Psoas muscle (tissue), 8 donors: ENCODE measurements around the gene RABEP2. TPM values are rescaled to one million over a fixed set of nuclear protein-coding genes. Genes with fewer than 3 reads are reported as not detected.

ENCODE experiments used
- ATAC-seq, 4 donors: fragments of 200-7000 bp; cut with Tn5 transposase; one replicate each; pipeline ENCODE4 v1.9.1; 2020; ENCODE audit warnings: moderate library complexity in 3 of 4, mild to moderate bottlenecking in 2 of 4
- DNase-seq, 2 donors: peaks; one replicate each; pipeline ENCODE4 v3.0.0-alpha.2; 2020
- H3K27ac ChIP-seq: fragments of 200-600 bp; one replicate; pipeline ENCODE4 v1.8.0; 2022
- H3K27me3 ChIP-seq, 3 donors: fragments of 200-600 bp in 1 of 3; one replicate each; pipeline versions ENCODE4 v1.6.1 to v1.8.0; 2013 to 2022; ENCODE audit warnings: low read length in 2 of 3, mild to moderate bottlenecking in 2 of 3, moderate library complexity in 1 of 3; ENCODE audit not compliant: insufficient read depth in 3 of 3
- H3K36me3 ChIP-seq, 2 donors: fragments of 200-600 bp in 1 of 2; one replicate each; pipeline versions ENCODE4 v1.6.1 to v1.8.0; 2013 to 2022; ENCODE audit warnings: low read depth in 1 of 2, mild to moderate bottlenecking in 1 of 2, moderate library complexity in 1 of 2; ENCODE audit not compliant: insufficient read depth in 1 of 2
- H3K4me1 ChIP-seq: fragments of 200-600 bp; one replicate; pipeline ENCODE4 v1.8.0; 2022
- H3K4me3 ChIP-seq: fragments of 200-600 bp; one replicate; pipeline ENCODE4 v1.8.0; 2022; ENCODE audit warnings: mild to moderate bottlenecking
- H3K9me3 ChIP-seq: fragments of 200-600 bp; one replicate; pipeline ENCODE4 v1.8.0; 2022
- WGBS, 3 donors: extraction: QIAGEN DNeasy Blood & Tissue Kit; methylation state at CpG; one replicate each; pipeline versions ENCODE4 v1.1.6 to v1.1.7; 2013; 5-methylcytosine and 5-hydroxymethylcytosine counted together
- intact Hi-C, 2 donors: fragments of 100-400 bp; cut with DNase I; formaldehyde crosslinking; loops; one replicate each; pipeline versions ENCODE4 v1.11.0 to v1.14.2; 2022
- polyA plus RNA-seq, 3 donors: library from polyadenylated mRNA; stranded (reverse); fragments of 200-250 nt; gene quantifications; one replicate each; pipeline ENCODE4 v1.2.3, GENCODE V29; 2013
- total RNA-seq, 4 donors: library from RNA; stranded (reverse); fragmentation: NEBNext Ultra II Directional in 2 of 4; extraction: Animal tissue kit (Norgen Biotek cat#: 25700) in 2 of 4; gene quantifications; one replicate each; pipeline versions ENCODE4 v1.2.1 to v1.2.4, GENCODE V29; 2021 to 2023
- TF ChIP-seq, protein P1 (sequence below): fragments of 200-600 bp; IDR thresholded peaks from one replicate; pipeline ENCODE4 v1.8.0; 2022; ENCODE audit warnings: antibody characterized with exemption
- donor health status: healthy with polysubstance abuse.
- donor health status: DM: no; HTN: no; CAD: no; lungs with moderate emphysema.
- donor health status: Bipolar disorder and iron deficiency.
- donor health status: healthy.
- donor health status: DM: yes; HTN: yes; CAD: no.
- donor health status: DM: no; HTN: no; CAD: no.
- donor health status: DM: no; HTN: no; CAD: no.
- donor health status: DM: yes; HTN: yes; CAD: no.

Gene RABEP2
- total and polyA plus RNA-seq, 7 donors: 3.1 to 22.8 (median 6.2) TPM

DNA sequence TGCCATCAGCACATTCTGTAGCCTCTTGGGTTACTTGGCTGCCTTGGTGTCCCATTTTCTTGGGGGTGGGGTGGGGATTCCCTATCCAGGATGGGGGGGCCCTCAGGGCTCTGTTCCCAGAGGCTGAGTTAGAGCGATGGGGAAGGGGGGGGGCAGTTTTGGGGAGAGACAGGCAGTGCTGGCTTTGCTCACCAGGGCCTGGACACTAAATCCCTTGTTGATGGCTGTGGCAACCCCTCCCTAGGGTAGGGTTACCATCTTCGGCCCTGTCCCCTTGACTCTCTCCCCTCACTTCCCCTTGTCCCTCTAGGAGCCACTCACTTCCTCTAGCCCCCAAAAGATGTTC, 47.4 kb downstream of the RABEP2 start:
- WGBS, 3 donors: 7 to 28% (median 14%) methylated on average over 1 to 2 of the region's 2 CpGs
- Histone ChIP-seq H3K4me3 (peak overlapping the region; percentile 83), H3K4me1 (peaks cover 35% of the 10 kb centered on the region), H3K9me3 (no peaks in the 10 kb centered on the region), H3K36me3 (peaks cover 0 to 21% of the 10 kb centered on the region in 2 donors), H3K27me3 (no peaks in the 10 kb centered on the region), H3K27ac (peak overlapping the region; percentile 88)
- ATAC-seq (peak in 2 of 4 donors; percentile 22 to 37), DNase-seq (peak in 1 of 2 donors; percentile 79)
- TF ChIP-seq, protein P1, sequence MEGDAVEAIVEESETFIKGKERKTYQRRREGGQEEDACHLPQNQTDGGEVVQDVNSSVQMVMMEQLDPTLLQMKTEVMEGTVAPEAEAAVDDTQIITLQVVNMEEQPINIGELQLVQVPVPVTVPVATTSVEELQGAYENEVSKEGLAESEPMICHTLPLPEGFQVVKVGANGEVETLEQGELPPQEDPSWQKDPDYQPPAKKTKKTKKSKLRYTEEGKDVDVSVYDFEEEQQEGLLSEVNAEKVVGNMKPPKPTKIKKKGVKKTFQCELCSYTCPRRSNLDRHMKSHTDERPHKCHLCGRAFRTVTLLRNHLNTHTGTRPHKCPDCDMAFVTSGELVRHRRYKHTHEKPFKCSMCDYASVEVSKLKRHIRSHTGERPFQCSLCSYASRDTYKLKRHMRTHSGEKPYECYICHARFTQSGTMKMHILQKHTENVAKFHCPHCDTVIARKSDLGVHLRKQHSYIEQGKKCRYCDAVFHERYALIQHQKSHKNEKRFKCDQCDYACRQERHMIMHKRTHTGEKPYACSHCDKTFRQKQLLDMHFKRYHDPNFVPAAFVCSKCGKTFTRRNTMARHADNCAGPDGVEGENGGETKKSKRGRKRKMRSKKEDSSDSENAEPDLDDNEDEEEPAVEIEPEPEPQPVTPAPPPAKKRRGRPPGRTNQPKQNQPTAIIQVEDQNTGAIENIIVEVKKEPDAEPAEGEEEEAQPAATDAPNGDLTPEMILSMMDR: no peak
- intact Hi-C loops: no loop called here

DNA sequence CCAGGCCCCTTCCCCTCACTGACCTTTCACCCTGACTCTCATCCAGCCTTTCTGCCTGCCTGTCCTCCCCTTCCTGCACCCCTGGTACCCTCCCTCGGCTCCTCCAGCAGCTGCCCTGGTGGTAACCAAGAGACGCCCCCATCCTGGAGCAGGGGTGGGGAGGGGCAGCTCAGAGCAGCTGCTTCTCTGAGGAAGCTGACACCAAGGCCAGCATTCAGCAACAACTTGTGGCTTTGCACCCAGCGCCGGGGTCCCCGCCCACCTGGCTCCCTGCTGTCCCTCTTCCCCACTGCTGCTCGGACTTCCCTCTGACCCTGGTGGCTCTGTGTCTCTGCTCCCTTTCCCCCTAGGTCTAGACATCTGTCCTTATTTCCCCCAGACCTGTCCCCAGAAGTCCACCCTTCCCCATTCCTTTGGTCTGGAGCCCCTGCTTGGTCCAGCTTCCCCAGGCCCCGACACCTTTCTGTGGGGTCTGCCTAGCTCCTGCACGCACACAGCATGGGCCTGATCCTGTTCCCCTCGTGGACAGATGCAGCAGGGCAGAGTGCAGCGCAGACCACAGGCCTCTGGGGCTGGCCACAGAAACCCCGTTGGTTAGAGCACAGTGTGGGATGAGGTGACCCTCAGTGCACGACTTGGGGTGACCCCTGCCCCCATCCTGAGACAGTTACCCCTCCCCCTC, 47.9 kb downstream of the RABEP2 start:
- Histone ChIP-seq H3K27ac (peak overlapping the region; percentile 88), H3K27me3 (no peaks in the 10 kb centered on the region), H3K36me3 (peaks cover 0 to 27% of the 10 kb centered on the region in 2 donors), H3K4me1 (peaks cover 33% of the 10 kb centered on the region), H3K9me3 (no peaks in the 10 kb centered on the region), H3K4me3 (peak overlapping the region; percentile 22)
- TF ChIP-seq, protein P1: no peak
- no peak for DNase-seq
- intact Hi-C loops: no loop called here
- 27 to 36% (median 28%) methylated on average over 12 of the region's 12 CpGs for WGBS, 3 donors
- ATAC-seq: peak in 2 of 4 donors; percentile 11 to 12

DNA sequence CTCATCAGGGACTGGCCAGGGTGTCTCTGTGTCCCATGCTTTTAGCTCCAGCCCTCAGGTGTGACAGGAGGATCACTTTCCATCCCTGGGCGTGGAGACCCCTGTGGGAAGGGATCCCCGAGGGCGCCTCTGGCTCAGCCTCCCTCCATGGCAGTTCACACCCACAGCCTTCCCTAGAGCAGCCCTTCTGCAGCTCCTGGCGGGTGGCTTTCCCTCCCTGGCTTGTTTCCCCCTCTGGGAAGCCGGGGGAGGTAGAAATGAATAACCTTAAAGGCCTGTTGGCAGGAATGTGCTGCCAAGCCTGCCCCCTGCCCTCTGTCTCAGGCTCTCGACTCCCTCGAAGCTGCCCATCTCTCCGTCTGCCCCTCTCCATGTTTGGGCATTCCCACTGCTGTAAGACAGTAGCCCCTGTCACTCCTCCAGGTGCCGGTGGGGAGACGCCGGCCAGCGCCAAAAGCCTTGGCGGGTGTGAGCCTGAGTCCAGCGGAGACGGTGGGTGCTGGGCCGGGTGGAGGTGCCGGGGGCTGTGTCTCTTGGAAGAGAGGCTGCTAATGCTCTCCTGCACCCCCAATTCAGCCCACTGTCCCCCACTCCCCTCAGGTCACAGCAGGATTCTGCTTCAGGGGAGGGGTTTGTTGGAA, 48.9 kb downstream of the RABEP2 start:
- TF ChIP-seq, protein P1: no peak
- peaks cover 33% of the 10 kb centered on the region for H3K4me1 ChIP-seq
- WGBS, 3 donors: 23 to 32% (median 27%) methylated on average over 17 of the region's 17 CpGs
- DNase-seq (no peak), ATAC-seq (no peak)
- no peaks in the 10 kb centered on the region for H3K27me3 ChIP-seq
- peak overlapping the region; percentile 41 for H3K4me3 ChIP-seq
- H3K36me3 ChIP-seq: peaks cover 0 to 36% of the 10 kb centered on the region in 2 donors
- peak overlapping the region; percentile 88 for H3K27ac ChIP-seq
- no peaks in the 10 kb centered on the region for H3K9me3 ChIP-seq
- intact Hi-C loops: no loop called here

DNA sequence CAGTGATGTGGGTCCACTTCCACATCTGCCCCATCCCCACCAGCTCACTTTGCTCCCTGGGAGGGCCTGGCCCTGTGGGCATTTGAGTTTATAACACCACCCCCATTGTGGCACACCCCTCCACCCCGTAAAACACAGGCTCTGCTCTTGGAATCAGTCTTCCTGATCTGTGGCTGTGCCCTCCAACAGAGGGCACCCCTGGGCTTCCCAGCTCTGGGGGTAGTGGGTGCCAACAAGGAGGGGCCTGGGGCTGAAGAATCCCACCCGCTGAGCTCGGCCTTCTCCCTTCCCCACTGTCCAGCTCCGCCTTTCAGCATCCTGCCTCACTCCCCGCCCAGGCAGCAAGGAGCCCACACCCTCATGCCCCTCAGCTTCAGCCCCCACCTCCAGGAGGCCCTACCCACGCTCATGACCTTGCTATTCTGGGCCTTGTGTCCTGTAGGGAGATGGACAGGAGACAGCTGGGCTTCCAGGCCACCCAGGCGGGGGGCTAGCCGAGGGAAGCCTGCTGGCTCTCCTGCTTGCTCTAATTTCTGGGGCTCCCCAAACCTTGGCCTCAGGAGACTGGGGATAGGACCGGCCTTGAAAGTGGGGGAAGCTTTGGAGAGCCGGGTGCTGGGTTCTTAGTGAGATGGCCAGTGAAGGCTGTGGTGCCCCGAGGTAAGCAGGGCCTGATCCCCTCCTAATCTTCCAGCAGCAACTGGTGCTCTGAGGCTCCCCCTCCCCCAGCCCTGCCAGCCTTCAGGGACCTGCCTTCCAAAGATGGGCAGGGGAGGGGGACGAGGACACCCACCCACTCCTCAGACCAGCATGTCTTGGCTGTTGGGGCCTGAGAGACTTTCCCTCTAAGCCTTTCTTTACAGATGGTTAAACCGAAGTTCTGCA, 49.7 kb downstream of the RABEP2 start:
- Histone ChIP-seq H3K27me3 (no peaks in the 10 kb centered on the region), H3K36me3 (peaks cover 0 to 44% of the 10 kb centered on the region in 2 donors), H3K4me3 (peak overlapping the region; percentile 41), H3K4me1 (peaks cover 30% of the 10 kb centered on the region), H3K27ac (peak overlapping the region; percentile 88), H3K9me3 (no peaks in the 10 kb centered on the region)
- intact Hi-C loops: loop anchor here in 1 of 2 donors (1.0 kb wide), 1 partner anchor 70 kb away; no protein-coding TSS in a partner anchor
- TF ChIP-seq, protein P1: peak; percentile 16
- ATAC-seq (peak; percentile 55 to 72 (median 64)), DNase-seq (peak in 1 of 2 donors; percentile 87)
- 13 to 23% (median 18%) methylated on average over 13 of the region's 13 CpGs for WGBS, 3 donors
